Karpas-422 (cell line): ENCODE results near the gene CELF5. TPM values are rescaled to one million over a fixed set of nuclear protein-coding genes. Genes with fewer than 3 reads are reported as not detected.
"Not testable (repeated sequence)": the region's sequence is repeated elsewhere in the genome, so short reads cannot be mapped to it uniquely, and the experiment has no call there.

Experiments used
- DNase-seq: peaks from one replicate; pipeline ENCODE4 v3.0.0-alpha.2; 2015
- H2AFZ ChIP-seq: fragments of 200-600 bp; sonication (generic); 2 replicates; pipeline ENCODE4 v1.6.1; 2014; ENCODE audit warnings: antibody characterized with exemption, low read length, mixed read lengths
- H3K27ac ChIP-seq: fragments of 200-600 bp; sonication (generic); 2 replicates; pipeline ENCODE4 v1.5.1; 2014; ENCODE audit warnings: mild to moderate bottlenecking, low read length, moderate library complexity
- H3K27me3 ChIP-seq: fragments of 200-600 bp; sonication (generic); 2 replicates; pipeline ENCODE4 v1.6.1; 2014; ENCODE audit warnings: low read length, mixed read lengths
- H3K36me3 ChIP-seq: fragments of 200-600 bp; sonication (generic); 2 replicates; pipeline ENCODE4 v1.6.1; 2014; ENCODE audit warnings: low read length, mixed read lengths; ENCODE audit not compliant: insufficient read depth
- H3K4me1 ChIP-seq: fragments of 200-600 bp; sonication (generic); 2 replicates; pipeline ENCODE4 v1.6.1; 2014; ENCODE audit warnings: mild to moderate bottlenecking, low read length, mixed read lengths
- H3K4me2 ChIP-seq: fragments of 200-600 bp; sonication (generic); 2 replicates; pipeline ENCODE4 v1.6.1; 2014; ENCODE audit warnings: low read length, low read depth, mild to moderate bottlenecking; ENCODE audit not compliant: poor library complexity, severe bottlenecking
- H3K4me3 ChIP-seq: fragments of 200-600 bp; sonication (generic); 2 replicates; pipeline ENCODE4 v1.5.1; 2014; ENCODE audit warnings: mild to moderate bottlenecking, antibody characterized with exemption, low read length, mixed read lengths
- H3K79me2 ChIP-seq: fragments of 200-600 bp; sonication (generic); 2 replicates; pipeline ENCODE4 v1.6.1; 2014; ENCODE audit warnings: mild to moderate bottlenecking, low read length, mixed read lengths
- H3K9ac ChIP-seq: fragments of 200-600 bp; sonication (generic); 2 replicates; pipeline ENCODE4 v1.6.0; 2014; ENCODE audit warnings: low read length
- H3K9me2 ChIP-seq: fragments of 200-600 bp; sonication (generic), shearing (Covaris generic); replicated peaks from 2 replicates; pipeline ENCODE4 v1.6.0; 2014; ENCODE audit warnings: mild to moderate bottlenecking, low read length, moderate library complexity; ENCODE audit not compliant: insufficient read depth
- H3K9me3 ChIP-seq: fragments of 300-700, 200-600 bp; sonication (generic); 2 replicates; pipeline ENCODE4 v1.6.1; 2014; ENCODE audit warnings: low read length, mixed read lengths
- H4K20me1 ChIP-seq: fragments of 200-600 bp; sonication (generic); 2 replicates; pipeline ENCODE4 v1.6.1; 2014; ENCODE audit warnings: mild to moderate bottlenecking, antibody characterized with exemption, low read length, low read depth; ENCODE audit not compliant: insufficient read depth
- total RNA-seq: library from RNA; depleted of rRNA; stranded (reverse); fragments of >200 nt; shearing (Covaris generic); gene quantifications from 2 replicates; pipeline ENCODE4 v1.2.3, GENCODE V29; 2014; ENCODE audit warnings: low replicate concordance

Gene CELF5
- total RNA-seq, 1 experiment from 2014 or later: not detected

DNA sequence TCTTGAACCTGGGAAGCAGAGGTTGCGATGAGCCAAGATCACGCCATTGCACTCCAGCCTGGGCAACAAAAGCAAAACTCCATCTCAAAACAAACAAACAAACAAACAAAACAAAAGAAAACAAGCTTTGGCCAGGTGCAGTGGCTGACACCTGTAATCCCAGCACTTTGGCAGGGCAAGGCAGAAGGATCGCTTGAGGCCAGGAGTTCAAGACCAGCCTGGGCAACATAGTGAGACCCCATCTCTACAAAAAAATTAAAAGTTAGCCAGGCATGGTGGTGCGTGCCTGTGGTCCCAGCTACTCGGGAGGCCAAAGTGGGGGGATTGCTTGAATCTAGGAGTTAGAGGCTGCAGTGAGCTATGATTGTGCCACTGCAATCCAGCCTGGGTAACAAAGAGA lies 64.0 kb downstream of the CELF5 start:
- not testable (repeated sequence) for H3K27me3 ChIP-seq, H3K9ac ChIP-seq, H3K4me3 ChIP-seq, H3K4me2 ChIP-seq, H2AFZ ChIP-seq, DNase-seq, H3K9me2 ChIP-seq, H3K36me3 ChIP-seq, H3K4me1 ChIP-seq, H3K79me2 ChIP-seq, H3K27ac ChIP-seq, H4K20me1 ChIP-seq, H3K9me3 ChIP-seq

DNA sequence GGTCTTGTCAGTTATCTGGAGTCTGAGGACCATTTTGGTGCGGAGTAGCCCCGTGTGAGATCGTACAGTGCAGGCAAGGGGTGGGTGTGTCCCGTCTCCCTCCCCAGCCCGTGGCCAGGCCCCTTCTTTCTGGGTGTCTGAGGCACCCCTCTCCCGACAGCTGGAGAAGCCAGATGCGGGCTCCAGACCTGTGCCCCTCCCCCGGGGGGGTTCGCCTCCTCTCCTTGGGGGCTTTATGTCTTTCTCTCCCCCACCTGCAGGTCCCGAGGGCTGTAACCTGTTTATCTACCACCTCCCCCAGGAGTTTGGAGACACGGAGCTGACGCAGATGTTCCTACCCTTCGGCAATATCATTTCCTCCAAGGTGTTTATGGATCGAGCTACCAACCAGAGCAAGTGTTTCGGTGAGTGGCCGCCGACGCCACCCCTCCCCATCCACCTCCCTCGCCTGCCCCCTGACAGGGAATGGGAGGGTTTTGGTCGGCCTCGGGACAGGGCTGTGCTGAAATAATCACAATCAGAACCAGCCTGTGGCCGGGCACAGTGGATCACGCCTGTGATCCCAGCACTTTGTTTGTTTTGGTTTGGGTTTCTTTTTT lies 65.6 kb downstream of the CELF5 start:
- Histone ChIP-seq H4K20me1 (no peaks in the 10 kb centered on the region), H3K9me3 (no peaks in the 10 kb centered on the region), H3K36me3 (no peaks in the 10 kb centered on the region), H3K27ac (no peak overlapping the region), H3K27me3 (no peaks in the 10 kb centered on the region), H2AFZ (no peak overlapping the region), H3K9ac (no peak overlapping the region), H3K9me2 (no peaks in the 10 kb centered on the region), H3K4me2 (no peak overlapping the region), H3K4me3 (no peak overlapping the region), H3K4me1 (no peaks in the 10 kb centered on the region), H3K79me2 (no peaks in the 10 kb centered on the region)
- no peak for DNase-seq

DNA sequence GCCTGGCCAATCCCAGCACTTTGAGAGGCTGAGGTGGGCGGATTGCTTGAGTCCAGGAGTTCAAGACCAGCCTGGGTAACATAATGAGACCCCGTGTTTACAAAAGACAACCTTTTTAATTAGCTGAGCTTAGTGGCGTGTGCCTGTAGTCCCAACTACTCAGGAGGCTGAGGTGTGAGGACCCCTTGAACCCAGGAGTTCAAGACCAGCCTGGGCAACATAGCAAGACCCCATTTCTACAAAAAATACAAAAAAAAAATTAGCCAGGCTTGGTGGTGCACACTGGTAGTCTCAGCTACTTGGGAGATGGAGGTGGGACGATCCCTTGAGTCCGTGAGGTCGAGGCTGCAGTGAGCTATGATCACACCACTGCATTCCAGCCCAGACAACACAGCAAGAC lies 66.4 kb downstream of the CELF5 start:
- H3K27ac ChIP-seq, DNase-seq, H3K79me2 ChIP-seq, H3K9ac ChIP-seq, H3K9me2 ChIP-seq, H3K36me3 ChIP-seq, H2AFZ ChIP-seq, H3K4me3 ChIP-seq, H3K4me2 ChIP-seq, H4K20me1 ChIP-seq, H3K4me1 ChIP-seq, H3K27me3 ChIP-seq, H3K9me3 ChIP-seq: not testable (repeated sequence)

- no peaks in the 10 kb centered on the region for H3K79me2 ChIP-seq
Observed at GRCh38 chr19:3291644-3292043, 67.2 kb downstream of the CELF5 start.

GRCh38 chr19:3292958-3293529 lies 68.6 kb downstream of the CELF5 start:
- no peak for DNase-seq
- Histone ChIP-seq H3K79me2 (no peaks in the 10 kb centered on the region), H4K20me1 (no peaks in the 10 kb centered on the region), H3K4me1 (no peaks in the 10 kb centered on the region), H3K4me3 (no peak overlapping the region), H3K9ac (no peak overlapping the region), H3K9me3 (no peaks in the 10 kb centered on the region), H2AFZ (no peak overlapping the region), H3K36me3 (no peaks in the 10 kb centered on the region), H3K9me2 (no peaks in the 10 kb centered on the region), H3K4me2 (no peak overlapping the region), H3K27ac (no peak overlapping the region), H3K27me3 (no peaks in the 10 kb centered on the region)

More at GRCh38 chr19:3291644-3292043, 67.2 kb downstream of the CELF5 start:
- Histone ChIP-seq H3K4me3 (no peak overlapping the region), H3K36me3 (no peaks in the 10 kb centered on the region), H3K9ac (no peak overlapping the region), H4K20me1 (no peaks in the 10 kb centered on the region), H3K27me3 (no peaks in the 10 kb centered on the region), H3K27ac (no peak overlapping the region), H2AFZ (no peak overlapping the region), H3K4me1 (no peaks in the 10 kb centered on the region), H3K9me3 (no peaks in the 10 kb centered on the region), H3K4me2 (no peak overlapping the region), H3K9me2 (no peaks in the 10 kb centered on the region)
- DNase-seq: no peak

- Histone ChIP-seq H3K9ac (no peak overlapping the region), H3K79me2 (no peaks in the 10 kb centered on the region), H4K20me1 (no peaks in the 10 kb centered on the region), H3K4me1 (no peaks in the 10 kb centered on the region), H3K27ac (no peak overlapping the region), H3K9me2 (no peaks in the 10 kb centered on the region), H3K36me3 (no peaks in the 10 kb centered on the region), H3K4me2 (no peak overlapping the region), H3K27me3 (no peaks in the 10 kb centered on the region), H3K9me3 (no peaks in the 10 kb centered on the region), H2AFZ (no peak overlapping the region), H3K4me3 (no peak overlapping the region)
- DNase-seq: no peak
Observed at GRCh38 chr19:3293560-3293959, 69.1 kb downstream of the CELF5 start.

- Histone ChIP-seq H2AFZ (no peak overlapping the region), H4K20me1 (no peaks in the 10 kb centered on the region), H3K9me3 (no peaks in the 10 kb centered on the region), H3K27ac (no peak overlapping the region), H3K4me3 (no peak overlapping the region), H3K4me1 (no peaks in the 10 kb centered on the region), H3K27me3 (no peaks in the 10 kb centered on the region), H3K79me2 (no peaks in the 10 kb centered on the region), H3K9me2 (no peaks in the 10 kb centered on the region), H3K4me2 (no peak overlapping the region), H3K9ac (no peak overlapping the region), H3K36me3 (no peaks in the 10 kb centered on the region)
- DNase-seq: no peak
Observed at GRCh38 chr19:3294080-3294850, 69.8 kb downstream of the CELF5 start.

- Histone ChIP-seq H2AFZ (no peak overlapping the region), H3K4me2 (no peak overlapping the region), H3K36me3 (no peaks in the 10 kb centered on the region), H3K27me3 (no peaks in the 10 kb centered on the region), H4K20me1 (no peaks in the 10 kb centered on the region), H3K27ac (no peak overlapping the region), H3K9ac (no peak overlapping the region), H3K4me3 (no peak overlapping the region), H3K9me3 (no peaks in the 10 kb centered on the region), H3K9me2 (no peaks in the 10 kb centered on the region), H3K4me1 (no peaks in the 10 kb centered on the region), H3K79me2 (no peaks in the 10 kb centered on the region)
- no peak for DNase-seq
Observed at GRCh38 chr19:3295581-3295980, 71.1 kb downstream of the CELF5 start.
